T1000 (cell line): Measurements from ENCODE around the gene CALML5.

Experiments
- DNase-seq: peaks from one replicate; lab custom pipeline; 2025; ENCODE audit warnings: mixed read lengths; lab: John Stamatoyannopoulos, UW

Gene CALML5

DNA sequence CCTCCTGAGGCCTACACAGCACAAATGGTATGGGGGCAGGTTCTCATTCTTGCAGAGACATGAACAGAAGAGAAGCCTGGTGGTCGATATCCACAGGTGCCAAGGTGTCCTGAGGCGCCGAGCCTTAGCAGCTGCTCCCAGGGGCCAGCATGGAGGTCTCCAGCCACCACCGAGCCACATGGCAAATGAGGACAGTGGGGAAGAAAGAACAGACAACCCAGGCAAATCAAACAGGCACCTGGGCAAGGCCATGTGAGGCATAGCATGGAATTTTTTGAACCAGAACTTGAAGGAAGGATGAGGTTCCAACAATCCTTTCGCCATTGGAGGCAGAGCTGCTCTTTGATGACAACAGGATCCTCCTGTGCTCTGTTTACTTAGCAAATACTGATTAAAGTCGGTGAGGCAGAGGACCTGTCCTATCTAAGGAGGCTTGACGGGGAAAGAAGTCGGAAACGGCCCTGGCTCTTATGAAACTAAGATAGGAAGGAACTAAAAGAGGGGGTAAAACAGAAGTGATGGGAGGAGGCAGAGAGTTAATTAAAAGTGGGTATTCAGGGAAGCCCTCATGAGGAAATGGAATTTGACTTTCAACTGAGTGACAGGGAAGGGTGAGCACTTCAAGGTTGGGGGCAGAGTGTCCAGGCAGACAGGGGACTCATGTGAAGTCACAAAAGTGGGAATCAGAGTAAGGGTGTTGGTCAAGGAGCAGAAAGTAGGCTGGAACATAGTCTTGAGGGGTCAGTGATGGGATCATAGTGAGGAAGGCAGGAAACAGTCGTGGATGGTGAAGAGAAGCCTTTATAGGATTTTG, 16.8 kb upstream of the CALML5 start:
- DNase-seq, result no peak

DNA sequence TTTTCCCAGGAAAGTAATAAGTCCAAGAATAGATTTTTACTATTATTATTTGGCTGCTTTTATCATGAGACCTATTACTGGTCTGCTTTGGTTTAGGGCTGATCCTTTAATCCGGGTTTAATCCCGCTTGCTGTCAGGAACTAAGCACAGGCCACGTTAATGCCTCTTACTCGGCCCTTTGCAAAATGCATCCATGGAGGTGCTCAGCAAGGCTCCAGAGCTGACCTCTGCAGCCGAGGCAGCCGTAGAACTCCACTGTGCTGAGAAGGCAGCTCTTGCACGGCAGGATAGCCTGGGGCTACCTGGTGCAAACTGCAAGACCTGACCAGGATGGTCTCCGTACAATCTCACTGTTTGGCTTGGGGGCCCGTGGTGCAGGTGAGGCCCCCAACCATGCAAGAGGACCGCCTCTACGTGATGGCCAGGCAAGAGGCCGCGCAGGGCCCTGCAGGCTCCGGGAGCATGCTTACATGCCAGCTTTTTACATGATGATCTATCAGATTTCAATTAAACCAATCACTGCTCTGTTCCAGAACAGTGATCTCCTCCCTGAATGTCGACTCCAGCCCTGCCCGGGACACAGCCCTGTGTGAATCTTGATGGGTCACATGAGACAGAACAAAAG, 15.0 kb upstream of the CALML5 start:
- DNase-seq, result no peak

DNA sequence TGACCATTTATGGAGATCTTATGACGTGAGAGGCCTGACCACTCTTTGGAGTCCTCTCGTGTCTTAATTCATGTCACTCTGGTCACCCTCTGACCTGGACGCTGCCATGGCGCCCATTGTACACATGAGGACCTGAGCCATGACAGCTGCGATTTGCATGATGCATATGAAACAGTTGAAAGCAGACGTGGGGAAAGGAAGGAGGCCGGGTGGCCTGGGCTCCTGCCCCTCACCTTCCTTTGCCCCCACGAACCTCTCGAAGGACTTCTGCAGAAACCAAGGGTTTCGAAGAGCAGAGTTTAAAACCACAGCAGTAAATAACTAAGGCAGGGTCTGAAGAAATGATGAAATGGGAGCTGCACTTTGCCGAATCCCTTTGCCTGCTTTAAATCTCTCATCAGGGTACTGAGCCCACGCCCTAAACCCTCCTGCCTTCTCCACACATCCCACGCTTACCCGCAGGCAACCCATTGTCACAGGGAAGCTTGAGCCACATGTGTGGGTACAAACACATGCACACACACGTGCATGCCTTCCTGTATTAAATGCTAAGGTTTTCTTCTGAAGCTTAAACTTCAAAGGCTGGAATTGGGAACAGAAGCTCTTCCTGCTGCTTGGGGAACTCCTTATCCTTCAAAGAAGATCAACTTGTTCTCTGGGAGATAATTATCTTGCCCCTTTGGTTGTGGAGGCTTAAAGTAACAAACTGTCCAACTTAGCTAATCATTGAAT, 13.7 kb upstream of the CALML5 start:
- DNase-seq, result no peak

DNA sequence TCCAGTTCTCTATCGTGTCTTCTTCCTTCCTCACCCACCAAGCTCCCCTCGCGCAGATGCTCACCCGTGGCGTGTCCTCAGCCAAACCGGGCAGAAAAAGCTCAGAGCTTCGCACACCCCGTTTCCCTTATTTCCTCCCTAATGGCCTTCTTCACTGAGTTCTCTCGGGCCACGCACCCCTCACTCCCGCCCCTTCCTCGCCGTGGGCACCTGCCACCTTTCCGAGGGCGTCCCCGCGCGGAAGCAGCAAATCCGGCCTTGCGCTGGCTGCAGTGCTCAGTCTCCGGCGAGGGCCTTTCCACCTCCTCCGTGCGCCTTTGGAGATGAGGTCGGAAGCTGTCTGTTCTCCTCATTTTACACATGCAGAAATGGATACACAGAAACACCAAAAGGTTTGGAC, 13.0 kb upstream of the CALML5 start:
- DNase-seq, result no peak

DNA sequence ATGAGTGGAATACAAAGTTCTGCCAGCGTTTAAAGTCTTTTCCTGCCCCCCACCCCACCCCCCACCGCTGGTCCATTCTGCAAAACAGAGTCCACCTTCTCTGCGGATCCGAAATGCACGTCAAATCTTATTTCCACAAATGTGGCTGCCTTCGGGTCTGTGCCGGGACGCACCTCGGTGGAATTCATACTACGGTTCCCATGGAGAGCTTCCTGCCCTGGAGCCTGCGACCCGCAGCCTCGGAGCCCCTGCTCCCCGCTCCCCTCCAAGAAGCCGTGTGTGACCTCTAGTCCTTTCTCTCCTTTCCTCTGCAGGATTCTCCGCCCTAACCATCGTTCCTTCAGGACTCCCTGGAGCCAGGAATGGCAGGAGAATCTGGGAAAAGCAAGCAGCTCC, 12.5 kb upstream of the CALML5 start:
- no peak for DNase-seq

DNA sequence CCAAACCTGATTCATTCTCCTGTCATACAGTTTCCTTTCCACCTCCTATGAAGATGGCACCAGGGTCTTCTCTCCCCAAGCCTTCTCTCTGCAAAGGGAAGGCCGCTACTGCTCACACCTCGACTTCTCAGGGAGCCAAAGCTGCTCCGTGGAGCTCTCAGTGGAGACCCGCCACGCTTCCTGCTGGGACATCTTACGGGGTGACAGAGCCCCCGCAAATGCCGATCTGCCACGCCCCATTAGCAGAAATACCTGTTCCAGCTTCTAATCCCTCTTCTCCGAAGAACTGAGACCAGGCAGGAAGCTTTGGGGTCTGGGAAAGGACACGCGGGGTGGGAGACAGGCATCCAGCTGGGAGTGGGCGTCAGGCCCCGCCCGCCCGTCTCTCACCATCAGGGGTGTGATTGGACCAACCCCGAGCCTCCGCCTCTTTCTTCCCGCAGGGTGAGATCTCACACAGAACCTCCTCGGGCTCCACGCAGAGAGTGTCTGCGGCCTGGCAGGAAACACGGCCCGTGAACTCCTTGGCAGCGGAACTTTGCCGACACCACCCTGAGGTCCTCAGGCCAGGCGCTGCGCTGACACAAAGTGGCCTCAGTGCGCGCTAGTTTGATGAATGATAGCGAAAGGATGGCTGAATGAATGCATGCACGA, 12.0 kb upstream of the CALML5 start:
- DNase-seq, result no peak

DNA sequence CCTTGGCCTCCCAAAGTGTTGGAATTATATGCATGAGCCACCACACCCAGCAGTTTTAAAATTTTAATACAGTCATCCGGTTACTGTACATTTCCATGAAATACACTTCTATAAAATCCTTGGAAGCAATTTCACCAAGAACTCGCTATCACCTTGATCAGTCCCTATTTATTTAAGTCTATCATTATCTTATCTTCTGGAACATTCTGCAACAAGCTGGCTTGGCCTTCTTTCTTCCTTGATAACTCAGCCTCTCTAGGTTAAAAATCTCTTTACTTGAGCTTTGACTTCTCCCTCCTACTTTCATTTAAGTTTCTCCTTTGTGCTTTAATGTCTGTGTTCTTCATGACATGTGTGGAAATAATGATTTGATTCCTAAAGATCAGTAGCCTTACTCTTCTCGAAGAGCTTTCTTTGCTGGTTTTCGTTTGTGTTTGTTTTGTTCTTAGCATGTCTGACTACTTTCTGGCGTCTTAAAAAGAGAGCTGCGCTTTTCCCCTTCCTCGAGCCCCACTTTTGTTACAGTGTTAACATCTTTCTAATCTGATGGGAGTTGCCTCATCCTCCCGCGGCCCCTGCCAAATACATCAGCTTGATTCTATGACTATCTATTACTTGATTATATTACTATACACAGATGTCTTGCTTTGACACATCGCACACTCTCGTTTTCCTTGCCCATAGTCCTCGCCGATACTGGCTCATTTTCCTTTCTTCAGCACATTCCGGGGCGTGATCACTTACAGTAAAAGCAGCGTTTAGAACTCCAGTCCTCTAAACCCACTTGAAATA, 11.1 kb upstream of the CALML5 start:
- no peak for DNase-seq

DNA sequence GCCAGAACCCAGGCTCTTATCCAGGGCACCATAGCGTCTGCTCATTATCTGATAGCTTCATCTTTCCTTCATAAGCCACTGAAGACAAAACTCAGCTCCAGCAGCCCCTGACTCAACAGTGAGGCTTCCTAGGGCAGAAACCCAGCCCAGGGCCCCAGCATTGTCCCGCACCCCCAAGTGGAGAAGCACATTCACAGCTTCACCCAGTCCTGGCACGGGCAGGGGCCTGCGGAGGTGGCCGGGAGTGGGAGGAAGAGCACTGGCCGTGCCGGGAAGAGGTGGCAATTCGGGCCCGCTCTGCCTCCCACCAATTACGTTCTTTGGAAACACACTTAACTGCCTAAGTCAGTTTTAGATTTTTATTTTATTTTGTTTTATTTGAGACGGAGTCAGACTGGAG, 10.3 kb upstream of the CALML5 start:
- no peak for DNase-seq

DNA sequence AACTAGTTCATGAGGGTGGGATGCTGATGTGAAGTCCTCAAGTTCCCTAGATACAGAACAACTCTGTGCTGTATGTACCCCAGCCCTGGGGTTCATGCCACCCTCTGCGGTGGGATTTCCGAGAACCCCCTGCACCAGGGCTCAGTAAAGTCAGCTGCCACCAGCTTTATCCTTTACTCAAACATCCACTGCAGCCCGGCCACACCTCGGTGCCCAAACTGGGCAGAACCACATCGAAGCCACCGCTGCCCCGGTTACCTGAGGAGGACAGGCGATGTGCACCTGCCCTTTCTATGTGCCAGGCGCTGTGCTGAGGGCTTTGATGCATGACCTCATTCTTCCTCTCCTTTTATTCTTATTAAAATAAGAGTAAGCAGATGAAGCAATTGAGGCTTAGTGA, 9.9 kb upstream of the CALML5 start:
- no peak for DNase-seq

DNA sequence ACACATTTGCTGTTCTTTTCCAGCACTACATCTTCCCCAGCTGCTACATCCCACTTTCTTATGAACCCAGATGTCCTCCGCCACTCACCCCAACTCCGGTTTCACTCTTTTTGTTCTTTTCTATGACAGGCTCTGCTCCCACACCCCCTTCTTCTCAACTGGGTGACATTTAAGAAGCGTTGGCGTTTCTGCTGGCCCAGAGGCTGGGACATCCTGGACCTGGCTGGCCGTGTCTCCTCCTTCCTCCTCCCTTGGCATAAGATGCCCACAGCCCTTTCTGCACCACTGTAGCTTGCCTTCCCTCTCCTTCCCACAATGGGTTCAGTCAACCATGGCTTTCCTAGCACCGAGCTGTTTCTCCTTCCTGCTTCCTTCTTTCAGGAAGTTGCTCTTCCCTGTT, 9.4 kb upstream of the CALML5 start:
- no peak for DNase-seq

DNA sequence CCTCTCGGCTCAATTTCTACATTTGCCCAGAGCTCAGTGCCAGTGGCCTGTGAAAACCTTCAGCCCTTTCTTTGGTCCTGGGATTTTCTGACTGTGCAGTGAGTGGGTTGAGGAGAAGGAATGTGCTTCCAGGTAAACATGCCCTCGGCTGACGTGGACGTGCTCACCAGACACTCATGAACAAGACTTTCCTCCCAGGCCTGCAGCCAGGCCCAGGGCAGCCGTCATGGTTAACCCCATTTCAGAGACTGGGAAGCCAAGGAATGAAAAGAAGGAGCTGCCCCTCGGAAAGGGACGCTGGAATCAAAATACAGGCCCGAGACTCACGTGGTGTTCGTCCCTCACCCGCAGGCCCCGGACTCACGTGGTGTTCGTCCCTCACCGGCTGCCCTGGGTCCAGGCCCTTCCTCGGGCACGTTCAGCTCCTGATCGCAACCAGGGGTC, 8.8 kb upstream of the CALML5 start:
- no peak for DNase-seq

DNA sequence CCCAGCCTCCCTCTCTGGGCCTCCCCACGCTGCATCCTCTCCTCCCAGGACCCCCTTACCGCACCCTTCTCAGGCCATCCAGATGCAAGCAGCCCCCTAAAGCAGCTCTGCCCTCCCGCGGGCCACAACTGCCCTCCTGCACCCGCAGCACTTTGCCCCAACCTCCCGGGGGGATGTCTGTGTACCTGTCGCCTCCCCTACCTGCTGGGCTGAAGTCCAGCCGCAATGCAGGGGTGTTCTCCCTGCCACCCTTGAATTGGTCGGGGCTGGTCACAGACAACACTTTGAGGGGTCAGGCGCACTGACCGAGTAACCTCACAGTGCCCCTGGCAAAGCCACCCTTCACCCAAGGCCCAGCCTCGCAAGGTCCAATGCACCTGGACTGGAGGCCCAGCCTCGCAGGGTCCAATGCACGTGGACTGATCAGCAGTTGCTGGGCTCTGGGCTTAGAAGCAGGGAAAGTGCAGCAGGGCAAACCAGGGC, 8.3 kb upstream of the CALML5 start:
- no peak for DNase-seq

DNA sequence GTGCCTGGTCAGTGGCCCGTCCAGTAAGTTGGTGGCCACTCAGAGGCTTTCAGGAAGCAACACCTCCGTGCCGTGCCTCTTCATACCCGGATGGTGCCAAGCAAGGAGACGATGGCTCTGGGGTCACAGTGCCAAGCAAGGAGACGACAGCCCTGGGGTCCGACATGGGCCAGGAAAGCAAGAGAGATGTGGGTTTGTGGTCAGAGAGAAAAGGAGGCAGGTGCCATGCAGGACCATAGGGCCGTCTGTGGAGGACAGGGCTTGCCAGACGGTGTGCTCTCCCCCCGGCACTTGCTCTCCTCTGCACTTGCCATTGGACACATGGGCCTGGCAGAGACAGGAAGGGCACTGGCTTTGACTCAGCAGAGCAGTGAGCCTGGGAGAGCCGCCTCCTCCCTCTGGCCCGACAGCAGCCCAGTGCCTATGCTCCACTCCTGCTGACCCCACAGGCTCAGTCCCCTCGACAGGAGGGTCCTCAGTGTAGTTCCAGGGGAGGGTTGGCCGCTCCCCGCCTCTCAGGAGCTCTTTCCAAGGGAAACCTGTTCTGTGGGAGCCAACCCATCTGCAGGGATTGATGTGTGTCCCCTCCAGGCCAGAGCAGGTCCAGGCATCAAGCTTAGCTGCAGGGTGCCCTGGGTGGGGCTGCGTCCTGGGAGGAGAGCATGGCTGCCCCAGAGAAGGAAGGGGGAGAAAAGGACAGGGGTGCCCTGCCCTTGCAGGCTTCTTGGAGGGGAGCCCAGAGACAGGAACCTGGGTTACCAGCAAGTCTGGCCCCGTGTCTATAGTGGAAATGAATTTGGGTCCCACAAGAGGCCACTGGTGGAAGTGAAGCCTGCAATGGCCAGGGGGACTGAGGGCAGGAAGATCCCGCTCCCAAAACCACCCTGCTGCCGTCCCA, 7.6 kb upstream of the CALML5 start:
- DNase-seq, result no peak

DNA sequence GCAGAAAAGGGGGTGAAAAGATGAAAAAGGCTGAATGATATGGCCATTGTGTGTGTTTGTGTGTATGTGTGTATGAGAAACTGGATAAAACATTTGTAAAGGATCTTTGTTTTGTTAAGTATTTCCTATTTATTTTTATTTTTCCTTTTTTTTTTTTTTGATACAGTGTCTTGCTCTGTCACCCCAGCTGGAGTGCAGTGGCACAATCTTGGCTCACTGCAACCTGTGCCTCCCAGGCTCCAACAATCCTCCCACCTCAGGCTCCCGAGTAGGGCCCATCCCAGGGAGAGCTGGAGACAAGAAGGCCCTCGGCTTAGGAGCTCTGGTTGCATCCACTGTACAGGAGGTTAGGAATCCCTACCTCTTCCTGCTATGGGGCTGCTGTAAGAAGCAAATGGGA, 6.9 kb upstream of the CALML5 start:
- no peak for DNase-seq

DNA sequence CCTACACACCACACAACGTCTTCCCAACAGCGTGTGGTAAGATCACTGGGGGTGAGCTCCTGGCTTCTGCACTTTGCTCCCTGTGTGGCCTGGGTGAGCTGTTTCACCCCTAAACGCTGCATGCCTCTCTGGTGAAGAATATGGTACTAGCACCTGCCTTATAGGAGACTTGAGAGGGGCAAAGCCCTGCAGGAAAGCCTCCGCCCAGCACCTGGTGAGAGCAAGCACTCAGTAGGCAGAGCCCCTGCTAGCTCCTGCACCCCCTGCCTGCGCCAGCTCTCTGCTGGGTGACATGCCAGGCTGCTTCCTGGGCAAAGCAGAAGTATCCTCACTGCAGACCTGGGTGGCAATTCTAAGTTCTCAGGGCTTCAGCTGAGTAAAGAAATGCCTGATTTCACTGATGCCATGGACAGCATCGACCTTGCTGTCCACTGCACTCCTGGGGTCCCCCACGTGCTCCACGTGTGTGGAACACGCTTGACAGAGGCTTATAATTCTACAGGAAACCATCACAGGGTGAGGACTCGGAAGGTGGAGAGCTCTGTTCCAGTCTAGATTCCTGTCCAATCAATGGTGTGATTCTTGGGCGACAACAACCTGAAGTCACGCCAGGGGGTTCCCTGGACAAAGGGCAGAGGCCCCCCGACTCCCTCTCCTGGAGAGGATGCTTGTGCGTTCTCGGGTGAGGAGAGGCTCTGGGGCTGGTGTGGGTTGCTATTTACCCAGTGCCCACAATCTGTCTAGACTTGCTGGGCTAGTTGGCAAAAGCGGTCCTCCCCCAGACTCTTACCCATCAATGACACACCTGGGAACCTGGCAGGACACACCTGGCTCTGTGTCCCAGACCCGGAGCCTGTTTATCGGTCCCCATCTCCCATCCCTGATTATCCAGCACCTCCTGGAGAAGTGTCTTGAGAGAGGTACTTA, 5.0 kb upstream of the CALML5 start:
- DNase-seq, result no peak

DNA sequence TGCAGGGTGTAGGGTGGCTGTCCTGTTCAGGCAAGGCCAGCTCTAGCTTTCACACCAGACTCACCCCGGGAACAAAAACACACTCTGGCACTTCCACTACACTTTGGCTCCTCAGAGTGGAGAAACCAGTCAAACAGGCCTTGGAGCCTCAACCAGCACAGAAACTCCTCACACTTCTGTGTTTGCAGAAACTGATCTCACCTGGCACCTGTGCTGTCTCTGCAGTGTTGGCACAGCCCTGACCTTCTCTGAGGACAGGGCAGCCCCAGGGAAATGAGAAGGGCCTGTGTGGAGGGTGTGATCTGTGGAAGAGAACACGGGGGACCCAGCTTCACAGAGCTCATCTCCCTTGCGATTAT, 4.1 kb upstream of the CALML5 start:
- DNase-seq, result no peak

DNA sequence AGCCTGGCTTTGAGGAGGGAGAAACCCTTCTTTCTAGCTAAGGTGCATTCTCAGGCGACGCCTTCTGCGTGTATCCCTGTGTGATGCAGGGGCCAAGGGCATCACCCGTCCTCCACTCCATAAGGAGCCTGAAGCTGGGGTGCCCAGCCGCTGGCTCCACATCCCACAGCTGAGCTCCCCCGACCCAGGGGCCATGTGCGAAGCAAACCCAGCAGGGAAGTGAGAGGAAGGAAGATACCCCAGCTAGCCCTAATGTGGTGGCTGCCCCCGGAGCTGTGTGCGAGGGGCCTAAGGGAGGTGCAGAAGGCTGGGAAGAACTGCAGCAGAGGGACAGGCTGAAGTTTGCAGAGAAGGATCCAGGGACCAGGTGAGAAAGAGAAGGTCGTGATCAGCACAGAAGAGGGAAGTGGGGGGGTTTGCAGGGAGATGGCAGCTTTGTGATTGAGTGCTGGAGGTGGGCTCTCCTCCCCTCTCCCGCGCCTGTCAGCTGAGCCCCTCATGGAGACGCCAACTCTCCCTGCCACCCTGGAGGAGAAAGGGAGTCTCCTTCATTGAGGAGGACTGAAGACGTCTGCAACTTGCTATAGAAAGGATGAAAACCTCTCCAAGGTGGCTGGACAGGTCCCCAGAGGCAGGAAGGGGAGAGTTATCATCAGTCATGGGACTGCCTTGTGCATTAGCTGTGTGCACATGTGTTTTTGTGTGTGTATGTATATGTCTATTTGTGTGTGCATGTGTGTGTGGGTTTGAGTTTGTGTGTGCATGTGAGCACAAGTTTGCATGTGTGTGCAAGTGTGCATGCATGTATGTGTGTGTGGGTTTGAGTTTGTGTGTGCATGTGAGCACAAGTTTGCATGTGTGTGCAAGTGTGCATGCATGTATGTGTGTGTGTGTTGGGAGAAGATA, 3.5 kb upstream of the CALML5 start:
- DNase-seq, result no peak

DNA sequence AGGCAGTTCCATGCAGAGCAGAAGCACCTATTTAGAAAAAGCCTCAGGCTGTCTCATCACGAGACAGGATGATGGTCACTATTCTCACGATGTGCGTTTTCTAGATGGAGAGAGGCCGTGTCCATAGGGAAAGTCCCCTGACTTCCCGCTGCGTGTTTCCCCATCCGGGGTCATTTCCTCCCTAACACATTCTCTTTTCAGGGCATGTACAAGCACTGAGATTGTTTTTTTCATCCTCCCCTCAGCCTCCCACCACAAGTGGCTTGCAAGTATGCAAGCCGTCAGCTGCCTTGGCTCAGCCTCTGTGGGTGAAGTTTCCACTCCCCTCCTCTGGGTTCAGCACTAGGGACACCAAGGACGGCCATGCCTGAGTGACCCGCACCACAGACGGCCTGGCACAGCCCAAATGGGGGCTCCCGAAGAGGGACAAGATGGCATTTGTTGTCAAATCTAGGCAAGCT, 2.7 kb upstream of the CALML5 start:
- DNase-seq, result no peak
